HepG2 (cell line): ENCODE results near the gene PCED1B. TPM values are rescaled to one million over a fixed set of nuclear protein-coding genes. Genes with fewer than 3 reads are reported as not detected.

Experiments used
- ATAC-seq: fragments of 200-7000 bp; cut with Tn5 transposase; 3 replicates; pipeline ENCODE4 v1.9.1; 2020; ENCODE audit warnings: mild to moderate bottlenecking, moderate library complexity
- BruUV-seq: library from RNA; stranded (reverse); fragments of 400-500 nt; replicated peaks from 2 replicates; lab custom pipeline; 2021; lab: Mats Ljungman, UMichigan
- CTCF ChIA-PET: fragments of 300-600 bp; formaldehyde crosslinking; extraction: SDS; loops from one replicate; lab custom pipeline; 2021; ENCODE audit warnings: low total read pairs, inconsistent platforms, low intra/inter-chr PET ratio; lab: Yijun Ruan, JAX
- POLR2A ChIA-PET: fragments of 350-600 bp; sonication (Branson Sonifier 250); formaldehyde crosslinking; loops from one replicate; lab custom pipeline; 2020; ENCODE audit warnings: antibody characterized with exemption, inconsistent platforms; lab: Yijun Ruan, JAX
- DNase-seq: peaks from one replicate; pipeline ENCODE4 v3.0.0-alpha.2; 2015; ENCODE audit warnings: low spot score
- FAIRE-seq: peaks from 3 replicates; lab custom pipeline; 2011; peaks lifted over from hg19 to GRCh38; lab: Jason Lieb, UNC
- H2AFZ ChIP-seq: one replicate; pipeline ENCODE4 v1.6.1; 2011; ENCODE audit warnings: low read length, inconsistent platforms
- H3K27ac ChIP-seq: fragments of 300-600 bp; 3 replicates; pipeline ENCODE4 v1.8.0; 2011; ENCODE audit warnings: mixed run types, mild to moderate bottlenecking, mixed read lengths, low read length, inconsistent platforms; ENCODE audit not compliant: insufficient read depth; ENCODE audit errors: extremely low read length
- H3K27me3 ChIP-seq, 2 experiments: fragments of 200-600 bp in 1 of 2; 2 replicates in 1 of 2; 3 replicates in 1 of 2; pipeline versions ENCODE4 v1.6.0 to v1.8.0; 2011; ENCODE audit warnings: low read length in 2 of 2, mild to moderate bottlenecking in 2 of 2, moderate library complexity in 2 of 2, inconsistent platforms in 1 of 2; ENCODE audit not compliant: insufficient read depth in 2 of 2, control insufficient read depth in 1 of 2
- H3K36me3 ChIP-seq, 2 experiments: fragments of 200-600 bp in 1 of 2; replicated peaks in 1 of 2; 2 replicates in 1 of 2; 3 replicates in 1 of 2; pipeline versions ENCODE4 v1.5.1 to v1.8.0; 2011; ENCODE audit warnings: low read length in 2 of 2, inconsistent platforms in 1 of 2; ENCODE audit not compliant: insufficient read depth in 2 of 2, control insufficient read depth in 1 of 2
- H3K4me1 ChIP-seq: 2 replicates; pipeline ENCODE4 v1.5.1; 2012; ENCODE audit warnings: low read length, inconsistent platforms; ENCODE audit not compliant: insufficient read depth
- H3K4me2 ChIP-seq: 2 replicates; pipeline ENCODE4 v1.6.0; 2011; ENCODE audit warnings: low read depth, low read length, inconsistent platforms
- H3K4me3 ChIP-seq, 3 experiments: fragments of 200-600 bp in 1 of 3; sonication (generic), shearing (Covaris generic) in 1 of 3; replicated peaks in 1 of 3; 2 replicates each; pipeline ENCODE4 v1.5.1; 2011 to 2016; ENCODE audit warnings: low read length in 3 of 3, inconsistent platforms in 2 of 3, low read depth in 2 of 3, mild to moderate bottlenecking in 2 of 3, control low read depth in 1 of 3, mixed read lengths in 1 of 3; ENCODE audit not compliant: insufficient read depth in 1 of 3
- H3K79me2 ChIP-seq: one replicate; pipeline ENCODE4 v1.6.1; 2011; ENCODE audit warnings: low read length, inconsistent platforms; ENCODE audit not compliant: insufficient read depth
- H3K9ac ChIP-seq: 2 replicates; pipeline ENCODE4 v1.6.0; 2011; ENCODE audit warnings: mild to moderate bottlenecking, low read depth, low read length, inconsistent platforms; ENCODE audit not compliant: insufficient read depth
- H3K9me3 ChIP-seq: 2 replicates; pipeline ENCODE4 v1.5.1; 2012; ENCODE audit warnings: mild to moderate bottlenecking, low read length
- H4K20me1 ChIP-seq: 2 replicates; pipeline ENCODE4 v1.6.0; 2011; ENCODE audit warnings: inconsistent platforms, mild to moderate bottlenecking, low read length, moderate library complexity; ENCODE audit not compliant: insufficient read depth
- BHLHE40 ChIP-seq: IDR thresholded peaks from 2 replicates; pipeline ENCODE4 v1.6.1; 2011; ENCODE audit warnings: low read length, improper control_type of control experiment
- DDIT3 ChIP-seq: sonication (generic); formaldehyde crosslinking; IDR thresholded peaks from 2 replicates; pipeline ENCODE4 v1.4.0; 2020; ENCODE audit warnings: mild to moderate bottlenecking, missing genetic modification reagents
- FOXP4 ChIP-seq: sonication (generic); formaldehyde crosslinking; IDR thresholded peaks from 2 replicates; pipeline ENCODE4 v1.4.0; 2020; ENCODE audit warnings: missing genetic modification reagents
- GTF3A ChIP-seq: sonication (generic); formaldehyde crosslinking; conservative IDR thresholded peaks from 2 replicates; pipeline ENCODE4 v1.4.0; 2020; ENCODE audit warnings: mild to moderate bottlenecking, missing genetic modification reagents
- JDP2 ChIP-seq: sonication (generic); formaldehyde crosslinking; IDR thresholded peaks from 2 replicates; pipeline ENCODE4 v1.8.1; 2022; ENCODE audit warnings: missing genetic modification reagents, borderline replicate concordance
- MNT ChIP-seq: fragments of 450-650 bp; IDR thresholded peaks from 2 replicates; pipeline ENCODE4 v1.6.1; 2016
- PCBP1 ChIP-seq: fragments of 200-400 bp; formaldehyde crosslinking; IDR thresholded peaks from 2 replicates; pipeline ENCODE4 v1.6.1; 2017; ENCODE audit warnings: mild to moderate bottlenecking, low read depth, low read length, borderline replicate concordance
- POGZ ChIP-seq: sonication (generic); formaldehyde crosslinking; IDR thresholded peaks from 2 replicates; pipeline ENCODE4 v1.4.0; 2020; ENCODE audit warnings: mild to moderate bottlenecking, missing genetic modification reagents
- SALL1 ChIP-seq: sonication (generic); formaldehyde crosslinking; IDR thresholded peaks from 2 replicates; pipeline ENCODE4 v1.8.0; 2022; ENCODE audit warnings: mild to moderate bottlenecking, missing genetic modification reagents
- SMAD1 ChIP-seq: sonication (generic); formaldehyde crosslinking; IDR thresholded peaks from 2 replicates; pipeline ENCODE4 v1.4.0; 2020; ENCODE audit warnings: missing genetic modification reagents, low read depth, mild to moderate bottlenecking, borderline replicate concordance
- ZBTB8A ChIP-seq: sonication (generic); formaldehyde crosslinking; IDR thresholded peaks from 2 replicates; pipeline ENCODE4 v1.4.0; 2020; ENCODE audit warnings: mild to moderate bottlenecking, low read depth, missing genetic modification reagents, borderline replicate concordance
- ZFP36L1 ChIP-seq: sonication (generic); formaldehyde crosslinking; IDR thresholded peaks from 2 replicates; pipeline ENCODE4 v1.8.0; 2022; ENCODE audit warnings: mild to moderate bottlenecking, missing genetic modification reagents, moderate library complexity
- ZMAT5 ChIP-seq: sonication (generic); formaldehyde crosslinking; IDR thresholded peaks from 2 replicates; pipeline ENCODE4 v1.5.0; 2020; ENCODE audit warnings: mild to moderate bottlenecking, low read depth, missing genetic modification reagents, borderline replicate concordance
- ZNF263 ChIP-seq: sonication (generic); formaldehyde crosslinking; IDR thresholded peaks from 2 replicates; pipeline ENCODE4 v1.4.0; 2020; ENCODE audit warnings: missing genetic modification reagents
- ZNF274 ChIP-seq: sonication (generic); formaldehyde crosslinking; IDR thresholded peaks from 2 replicates; pipeline ENCODE4 v1.5.1; 2020; ENCODE audit warnings: mild to moderate bottlenecking, missing genetic modification reagents
- ZNF432 ChIP-seq: sonication (generic); formaldehyde crosslinking; IDR thresholded peaks from 2 replicates; pipeline ENCODE4 v1.5.0; 2020; ENCODE audit warnings: missing genetic modification reagents, mild to moderate bottlenecking, borderline replicate concordance
- ZNF569 ChIP-seq: sonication (generic); formaldehyde crosslinking; IDR thresholded peaks from 2 replicates; pipeline ENCODE4 v1.5.0; 2020; ENCODE audit warnings: mild to moderate bottlenecking, missing genetic modification reagents, moderate library complexity, borderline replicate concordance
- ZNF598 ChIP-seq: sonication (generic); formaldehyde crosslinking; IDR thresholded peaks from 2 replicates; pipeline ENCODE4 v1.5.1; 2020; ENCODE audit warnings: mild to moderate bottlenecking, missing genetic modification reagents, borderline replicate concordance
- WGBS: methylation state at CpG from one replicate; pipeline ENCODE4 v1.1.6; 2017; ENCODE audit warnings: low lambda C conversion rate; 5-methylcytosine and 5-hydroxymethylcytosine counted together
- in situ Hi-C: cut with HindIII; loops from 2 replicates; pipeline ENCODE4 v1.10.0; 2017; ENCODE audit warnings: low pct_unique_long_range_greater_than_20kb; ENCODE audit not compliant: extremely low pct_ligation_motif_present
- intact Hi-C: fragments of 100-400 bp; cut with micrococcal nuclease; formaldehyde crosslinking; loops from one replicate; pipeline ENCODE4 v1.10.0; 2022; ENCODE audit not compliant: unreplicated experiment
- polyA plus RNA-seq, 8 experiments: library from polyadenylated mRNA; depleted of rRNA in 3 of 8; stranded (reverse) in 7 of 8; unstranded in 1 of 8; fragments of >200 nt; fragmentation: Illumina TruSeq in 4 of 8; extraction: Trizol in 4 of 8; gene quantifications; 2 replicates each; pipeline versions ENCODE4 v1.2.1 to v1.2.3, GENCODE V29; 2011 to 2016; ENCODE audit warnings: low read depth in 4 of 8, missing spikeins in 1 of 8, mixed read lengths in 1 of 8; ENCODE audit not compliant: insufficient read depth in 1 of 8
- total RNA-seq, 5 experiments: library from RNA; depleted of rRNA; stranded (reverse); fragments of >200 nt; fragmentation: Illumina TruSeq; extraction: Trizol; gene quantifications; 2 replicates each; pipeline ENCODE4 v1.2.3, GENCODE V29; 2016; ENCODE audit warnings: low read depth in 1 of 5
- TF ChIP-seq, protein P1 (sequence below): sonication (generic); formaldehyde crosslinking; IDR thresholded peaks from 2 replicates; pipeline ENCODE4 v1.8.0; 2022; ENCODE audit warnings: mild to moderate bottlenecking, missing genetic modification reagents; ENCODE audit not compliant: insufficient replicate concordance

Gene PCED1B
- total and polyA plus RNA-seq, 2 of the 13 experiments (the other 11 are each of a cell fraction or from before 2014, with no cell fraction given) = 0.11 to 0.37 TPM

DNA sequence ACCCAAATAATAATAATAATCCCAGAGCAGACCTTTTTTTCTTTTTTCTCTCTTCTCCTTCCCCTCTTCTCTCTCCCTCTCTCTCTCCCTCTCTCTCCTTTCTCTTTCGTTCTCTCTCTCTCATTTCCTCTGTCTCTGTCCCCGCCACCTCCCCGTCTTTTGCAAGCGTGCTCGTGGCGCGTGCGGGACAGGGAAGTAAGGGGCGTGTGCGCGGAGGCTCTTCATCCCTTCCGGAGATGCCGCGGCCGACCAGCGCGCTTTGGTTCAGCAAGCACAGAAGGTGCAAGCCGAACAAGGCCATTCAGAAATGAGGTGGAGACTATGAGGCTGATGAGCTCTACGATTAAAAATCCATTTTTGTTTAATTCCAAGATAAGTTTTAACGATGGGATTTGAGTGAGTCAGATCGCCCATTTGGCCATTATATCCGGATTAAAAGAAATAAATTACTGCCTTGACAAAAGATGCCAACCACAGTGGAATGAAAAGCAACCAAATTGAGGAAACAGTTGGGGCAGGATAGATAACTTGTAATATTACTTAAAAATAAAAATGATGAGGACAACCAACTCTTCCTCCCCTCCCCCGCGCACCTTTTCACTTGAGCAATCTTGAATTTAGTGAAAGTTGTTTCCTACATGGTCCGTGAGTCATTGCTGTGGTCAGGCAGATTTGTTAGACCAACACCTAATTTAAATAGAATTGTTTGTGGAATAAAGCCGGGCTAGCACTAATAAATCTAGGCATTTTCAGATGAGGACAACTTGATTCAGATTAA lies 1.5 kb downstream of the PCED1B start:
- DNase-seq = no peak
- no peaks in the 10 kb centered on the region for H3K36me3 ChIP-seq
- H3K79me2 ChIP-seq = no peaks in the 10 kb centered on the region
- H3K27ac ChIP-seq = no peak overlapping the region
- H3K4me3 ChIP-seq = no peak overlapping the region
- no peaks in the 10 kb centered on the region for H3K9me3 ChIP-seq
- WGBS = 85% methylated on average over 26 of the region's 26 CpGs
- H3K27me3 ChIP-seq = peaks cover 4 to 29% of the 10 kb centered on the region in 2 experiments
- peaks cover 23% of the 10 kb centered on the region for H3K4me1 ChIP-seq
- no peak for FAIRE-seq
- no peak overlapping the region for H2AFZ ChIP-seq
- ChIA-PET POLR2A (no interaction called here), CTCF (no interaction called here)
- no peak overlapping the region for H3K4me2 ChIP-seq
- no peaks in the 10 kb centered on the region for H4K20me1 ChIP-seq
- in situ Hi-C loops = no loop called here
- intact Hi-C loops = no loop called here
- no peak overlapping the region for H3K9ac ChIP-seq
- no peak for ATAC-seq
- BruUV-seq = no TSS peak
- TF ChIP-seq ZMAT5 (no peak), ZNF598 (CRISPR knock-in tag) (no peak), MNT (no peak), ZNF263 (CRISPR knock-in tag) (no peak), ZBTB8A (CRISPR knock-in tag) (no peak), ZNF569 (no peak), DDIT3 (no peak), BHLHE40 (no peak), POGZ (no peak), ZNF432 (CRISPR knock-in tag) (no peak), FOXP4 (no peak), ZFP36L1 (no peak), ZNF274 (CRISPR knock-in tag) (no peak), PCBP1 (no peak), GTF3A (CRISPR knock-in tag) (no peak), JDP2 (CRISPR knock-in tag) (no peak), SMAD1 (CRISPR knock-in tag) (no peak), SALL1 (CRISPR knock-in tag) (no peak)
- TF ChIP-seq, protein P1, sequence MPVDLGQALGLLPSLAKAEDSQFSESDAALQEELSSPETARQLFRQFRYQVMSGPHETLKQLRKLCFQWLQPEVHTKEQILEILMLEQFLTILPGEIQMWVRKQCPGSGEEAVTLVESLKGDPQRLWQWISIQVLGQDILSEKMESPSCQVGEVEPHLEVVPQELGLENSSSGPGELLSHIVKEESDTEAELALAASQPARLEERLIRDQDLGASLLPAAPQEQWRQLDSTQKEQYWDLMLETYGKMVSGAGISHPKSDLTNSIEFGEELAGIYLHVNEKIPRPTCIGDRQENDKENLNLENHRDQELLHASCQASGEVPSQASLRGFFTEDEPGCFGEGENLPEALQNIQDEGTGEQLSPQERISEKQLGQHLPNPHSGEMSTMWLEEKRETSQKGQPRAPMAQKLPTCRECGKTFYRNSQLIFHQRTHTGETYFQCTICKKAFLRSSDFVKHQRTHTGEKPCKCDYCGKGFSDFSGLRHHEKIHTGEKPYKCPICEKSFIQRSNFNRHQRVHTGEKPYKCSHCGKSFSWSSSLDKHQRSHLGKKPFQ (CRISPR knock-in tag) = no peak
